NCI-H146 (cell line): Measurements from ENCODE around the gene CHST11.

Experiments used
- DNase-seq: peaks from one replicate; lab custom pipeline; 2025; lab: John Stamatoyannopoulos, UW

The CHST11 gene

GRCh38 chr12:104809251-104809650, 352.5 kb downstream of the CHST11 start:
- DNase-seq = no peak

GRCh38 chr12:104809706-104810385, 353.1 kb downstream of the CHST11 start:
- DNase-seq = no peak
